ENCODE data around the gene POU6F2.

GRCh38 chr7:39288303-39288702 lies 310.6 kb downstream of the POU6F2 start:
- no peak for TF ChIP-seq CTCF (IDR thresholded peaks at IDR 0.05)
- TF ChIP-seq POLR2A (IDR thresholded peaks at IDR 0.05) = no peak
- TF ChIP-seq EP300 (IDR thresholded peaks at IDR 0.05) = no peak
- no peak for TF ChIP-seq POLR2AphosphoS5 (IDR thresholded peaks at IDR 0.05)

Measured in suprapubic skin (tissue), 4 donors.